NB4 (cell line): ENCODE data around the gene PCSK4.

Experiments
- CTCF ChIP-seq: IDR thresholded peaks from one replicate; pipeline ENCODE4 v1.5.1; 2012; ENCODE audit warnings: low read depth, low read length
- MYC ChIP-seq: IDR thresholded peaks from 2 replicates; pipeline ENCODE4 v1.6.1; 2011; ENCODE audit warnings: low read depth, low read length
- POLR2A ChIP-seq: IDR thresholded peaks from 2 replicates; pipeline ENCODE4 v1.6.1; 2011; ENCODE audit warnings: mild to moderate bottlenecking; ENCODE audit not compliant: insufficient read length; ENCODE audit errors: extremely low read depth

GRCh38 chr19:1526066-1526778 lies 36.1 kb upstream of the PCSK4 start:
- no peak for TF ChIP-seq CTCF
- no peak for TF ChIP-seq POLR2A
- TF ChIP-seq MYC: no peak
